ENCODE results near the gene PTPRM.

Gene PTPRM

DNA sequence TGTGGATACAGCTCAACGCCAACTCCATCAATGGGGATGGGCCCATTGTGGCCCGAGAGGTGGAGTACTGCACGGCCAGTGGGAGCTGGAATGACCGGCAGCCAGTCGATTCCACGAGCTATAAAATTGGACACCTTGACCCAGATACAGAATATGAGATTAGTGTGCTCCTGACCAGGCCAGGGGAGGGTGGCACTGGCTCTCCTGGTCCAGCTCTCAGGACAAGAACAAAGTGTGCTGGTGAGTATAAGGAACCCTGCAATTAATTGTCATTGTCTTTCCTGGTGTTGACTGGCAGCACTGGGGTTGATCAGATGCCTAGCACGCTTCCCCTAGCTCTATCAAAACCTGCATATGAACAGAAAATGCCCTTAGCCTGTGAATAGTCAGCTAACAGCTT lies 388.1 kb downstream of the PTPRM start:
- Histone ChIP-seq H3K27ac (ENCODE audit: low read depth, low read length) (no peak overlapping the region), H3K4me1 (ENCODE audit: control insufficient read depth, low read length) (no peaks in the 10 kb centered on the region), H4K20me1 (ENCODE audit: control insufficient read depth, insufficient read depth, low read depth, low read length) (no peaks in the 10 kb centered on the region), H3K79me2 (ENCODE audit: control insufficient read depth, low read length) (no peaks in the 10 kb centered on the region), H3K9me2 (replicated peaks; ENCODE audit: control insufficient read depth, low read length) (no peaks in the 10 kb centered on the region), H3F3A (ENCODE audit: control insufficient read depth, insufficient read depth) (no peaks in the 10 kb centered on the region), H3K27me3 (ENCODE audit: control insufficient read depth, low read length) (no peaks in the 10 kb centered on the region), H3K4me2 (ENCODE audit: low read length) (no peak overlapping the region), H3K4me3 (ENCODE audit: low read length) (no peak overlapping the region), H3K36me3 (ENCODE audit: control insufficient read depth, low read length) (no peaks in the 10 kb centered on the region), H3K9me3 (ENCODE audit: control insufficient read depth, insufficient read depth, low read length) (no peaks in the 10 kb centered on the region)
- TF ChIP-seq, protein P1, sequence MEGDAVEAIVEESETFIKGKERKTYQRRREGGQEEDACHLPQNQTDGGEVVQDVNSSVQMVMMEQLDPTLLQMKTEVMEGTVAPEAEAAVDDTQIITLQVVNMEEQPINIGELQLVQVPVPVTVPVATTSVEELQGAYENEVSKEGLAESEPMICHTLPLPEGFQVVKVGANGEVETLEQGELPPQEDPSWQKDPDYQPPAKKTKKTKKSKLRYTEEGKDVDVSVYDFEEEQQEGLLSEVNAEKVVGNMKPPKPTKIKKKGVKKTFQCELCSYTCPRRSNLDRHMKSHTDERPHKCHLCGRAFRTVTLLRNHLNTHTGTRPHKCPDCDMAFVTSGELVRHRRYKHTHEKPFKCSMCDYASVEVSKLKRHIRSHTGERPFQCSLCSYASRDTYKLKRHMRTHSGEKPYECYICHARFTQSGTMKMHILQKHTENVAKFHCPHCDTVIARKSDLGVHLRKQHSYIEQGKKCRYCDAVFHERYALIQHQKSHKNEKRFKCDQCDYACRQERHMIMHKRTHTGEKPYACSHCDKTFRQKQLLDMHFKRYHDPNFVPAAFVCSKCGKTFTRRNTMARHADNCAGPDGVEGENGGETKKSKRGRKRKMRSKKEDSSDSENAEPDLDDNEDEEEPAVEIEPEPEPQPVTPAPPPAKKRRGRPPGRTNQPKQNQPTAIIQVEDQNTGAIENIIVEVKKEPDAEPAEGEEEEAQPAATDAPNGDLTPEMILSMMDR (IDR thresholded peaks at IDR 0.05; ENCODE audit: low read depth, low read length, poor library complexity, severe bottlenecking), result no peak
- TF ChIP-seq EZH2phosphoT487 (IDR thresholded peaks at IDR 0.05; ENCODE audit: borderline replicate concordance, low read length), result no peak

DNA sequence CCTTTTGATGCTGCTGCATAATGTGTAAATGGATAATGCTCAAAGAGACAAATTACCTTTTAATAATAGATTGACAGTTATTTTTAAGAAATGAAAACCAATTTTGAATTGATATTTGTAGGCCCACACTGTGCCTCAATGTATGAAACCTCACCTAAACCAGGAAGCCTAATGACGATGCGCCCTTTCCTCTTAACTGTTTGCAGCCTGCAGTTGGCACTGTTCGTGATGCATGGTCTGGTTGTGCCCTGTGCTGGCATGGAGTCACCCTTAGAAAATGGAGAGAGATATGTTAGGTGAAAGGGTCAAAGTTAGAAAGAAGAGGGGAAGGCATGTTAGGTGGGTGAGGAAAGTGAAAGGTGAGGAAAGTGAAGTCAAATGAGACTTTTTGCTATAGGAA lies 390.2 kb downstream of the PTPRM start:
- TF ChIP-seq, protein P1 (IDR thresholded peaks at IDR 0.05; ENCODE audit: low read depth, low read length, poor library complexity, severe bottlenecking), result no peak
- TF ChIP-seq EZH2phosphoT487 (IDR thresholded peaks at IDR 0.05; ENCODE audit: borderline replicate concordance, low read length), result no peak
- Histone ChIP-seq H3K79me2 (ENCODE audit: control insufficient read depth, low read length) (no peaks in the 10 kb centered on the region), H3K4me1 (ENCODE audit: control insufficient read depth, low read length) (no peaks in the 10 kb centered on the region), H3K36me3 (ENCODE audit: control insufficient read depth, low read length) (no peaks in the 10 kb centered on the region), H3K4me2 (ENCODE audit: low read length) (no peak overlapping the region), H3K9me2 (replicated peaks; ENCODE audit: control insufficient read depth, low read length) (no peaks in the 10 kb centered on the region), H3F3A (ENCODE audit: control insufficient read depth, insufficient read depth) (no peaks in the 10 kb centered on the region), H4K20me1 (ENCODE audit: control insufficient read depth, insufficient read depth, low read depth, low read length) (no peaks in the 10 kb centered on the region), H3K27me3 (ENCODE audit: control insufficient read depth, low read length) (no peaks in the 10 kb centered on the region), H3K4me3 (ENCODE audit: low read length) (no peak overlapping the region), H3K9me3 (ENCODE audit: control insufficient read depth, insufficient read depth, low read length) (no peaks in the 10 kb centered on the region), H3K27ac (ENCODE audit: low read depth, low read length) (no peak overlapping the region)

DNA sequence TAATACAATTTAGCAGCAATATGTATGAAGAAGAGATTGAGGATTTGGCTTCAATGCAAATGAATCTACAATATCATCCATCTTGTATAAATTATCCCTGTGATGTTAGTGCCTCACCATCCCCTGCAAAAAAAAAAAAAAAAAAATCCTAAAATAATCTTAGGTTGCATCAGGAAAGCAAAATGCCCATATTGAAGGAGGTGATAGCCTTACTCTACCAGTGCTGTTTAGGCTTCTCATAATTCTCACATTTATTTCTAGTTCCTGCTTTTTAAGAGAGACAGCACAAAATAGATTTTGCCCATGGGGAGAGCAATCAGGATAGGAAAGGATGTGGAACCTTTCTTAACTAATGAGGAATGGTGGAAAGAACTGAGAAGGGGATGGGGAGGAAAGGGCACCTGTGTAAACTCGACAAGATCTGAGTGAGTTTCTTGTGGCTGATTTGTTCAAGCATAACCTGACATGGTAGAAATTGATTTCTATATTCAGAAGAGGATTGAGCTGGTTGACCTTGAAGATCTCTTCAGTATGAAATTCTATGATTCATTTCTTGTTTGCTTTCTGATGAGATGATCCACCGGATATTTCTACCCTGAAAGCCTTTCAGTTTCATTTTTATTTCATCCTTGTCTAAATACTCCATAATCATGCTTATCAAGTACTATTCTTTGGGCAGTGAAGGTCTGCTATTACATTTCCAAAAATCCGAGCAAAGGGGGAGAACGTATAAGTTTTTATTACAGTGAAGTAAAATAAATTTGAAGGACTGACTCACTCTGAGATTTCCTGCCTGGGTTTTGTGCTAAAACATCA lies 391.2 kb downstream of the PTPRM start:
- no peak overlapping the region for H3K4me2 ChIP-seq (ENCODE audit: low read length)

More for the DNA sequence above, 391.2 kb downstream of the PTPRM start:
- H3K36me3 ChIP-seq (ENCODE audit: control insufficient read depth, low read length), result no peaks in the 10 kb centered on the region
- H3K9me3 ChIP-seq (ENCODE audit: control insufficient read depth, insufficient read depth, low read length), result no peaks in the 10 kb centered on the region
- H4K20me1 ChIP-seq (ENCODE audit: control insufficient read depth, insufficient read depth, low read depth, low read length), result no peaks in the 10 kb centered on the region
- no peak overlapping the region for H3K4me3 ChIP-seq (ENCODE audit: low read length)
- no peak for TF ChIP-seq EZH2phosphoT487 (IDR thresholded peaks at IDR 0.05; ENCODE audit: borderline replicate concordance, low read length)
- TF ChIP-seq, protein P1 (IDR thresholded peaks at IDR 0.05; ENCODE audit: low read depth, low read length, poor library complexity, severe bottlenecking), result no peak
- no peaks in the 10 kb centered on the region for H3K4me1 ChIP-seq (ENCODE audit: control insufficient read depth, low read length)
- H3F3A ChIP-seq (ENCODE audit: control insufficient read depth, insufficient read depth), result no peaks in the 10 kb centered on the region
- H3K9me2 ChIP-seq (replicated peaks; ENCODE audit: control insufficient read depth, low read length), result no peaks in the 10 kb centered on the region
- H3K27me3 ChIP-seq (ENCODE audit: control insufficient read depth, low read length), result no peaks in the 10 kb centered on the region
- H3K79me2 ChIP-seq (ENCODE audit: control insufficient read depth, low read length), result no peaks in the 10 kb centered on the region
- H3K27ac ChIP-seq (ENCODE audit: low read depth, low read length), result no peak overlapping the region
